H1 (cell line): ENCODE measurements around the gene PPM1L. TPM values are rescaled to one million over a fixed set of nuclear protein-coding genes. Genes with fewer than 3 reads are reported as not detected.

Source experiments
- CTCF ChIA-PET: fragments of 300-600 bp; sonication (Branson Sonifier 250); formaldehyde crosslinking; loops from one replicate; lab custom pipeline; 2021; ENCODE audit not compliant: partially characterized antibody; lab: Charles Lee
- POLR2A ChIA-PET: fragments of 300-600 bp; sonication (Branson Sonifier 250); formaldehyde crosslinking; loops from one replicate; lab custom pipeline; 2021; ENCODE audit warnings: inconsistent platforms; ENCODE audit not compliant: partially characterized antibody; lab: Charles Lee
- DNase-seq, 2 experiments: peaks; one replicate each; pipeline versions ENCODE4 v3.0.0 to v3.0.0-alpha.2; 2010 to 2022; ENCODE audit warnings: low spot score in 2 of 2, low read depth in 1 of 2, mixed read lengths in 1 of 2
- FAIRE-seq: peaks from 2 replicates; lab custom pipeline; 2011; peaks lifted over from hg19 to GRCh38; lab: Jason Lieb, UNC
- H2AFZ ChIP-seq: 2 replicates; pipeline ENCODE4 v1.8.1; 2012; ENCODE audit warnings: low read length, inconsistent platforms
- H2AK5ac ChIP-seq: 2 replicates; pipeline ENCODE4 v1.6.1; 2013; ENCODE audit warnings: low read depth, low read length
- H2BK120ac ChIP-seq: replicated peaks from 2 replicates; pipeline ENCODE3; 2013; ENCODE audit warnings: low read depth, low read length, inconsistent platforms
- H2BK12ac ChIP-seq: 2 replicates; pipeline ENCODE4 v1.6.1; 2013; ENCODE audit warnings: low read depth, low read length
- H2BK15ac ChIP-seq: 2 replicates; pipeline ENCODE4 v1.6.1; 2013; ENCODE audit warnings: low read length
- H2BK20ac ChIP-seq: 2 replicates; pipeline ENCODE4 v1.6.1; 2013; ENCODE audit warnings: low read length
- H2BK5ac ChIP-seq: 2 replicates; pipeline ENCODE4 v1.6.1; 2013; ENCODE audit warnings: low read depth, low read length
- H3K14ac ChIP-seq: 2 replicates; pipeline ENCODE4 v1.6.1; 2013; ENCODE audit warnings: inconsistent platforms; ENCODE audit not compliant: insufficient read length
- H3K18ac ChIP-seq: 2 replicates; pipeline ENCODE4 v1.6.1; 2013; ENCODE audit warnings: low read length; ENCODE audit errors: extremely low read depth
- H3K23ac ChIP-seq: 2 replicates; pipeline ENCODE4 v1.6.1; 2013; ENCODE audit warnings: inconsistent platforms; ENCODE audit not compliant: insufficient read length
- H3K23me2 ChIP-seq: 2 replicates; pipeline ENCODE4 v1.6.1; 2013; ENCODE audit warnings: low read depth, low read length
- H3K27ac ChIP-seq: 2 replicates; pipeline ENCODE4 v1.6.1; 2011; ENCODE audit warnings: low read depth, low read length, inconsistent platforms
- H3K27me3 ChIP-seq, 4 experiments: replicated peaks in 1 of 4; 1 replicate in 1 of 4; 2 replicates in 3 of 4; pipeline versions ENCODE4 v1.6.1 to v1.8.1; 2011 to 2013; ENCODE audit warnings: low read length in 3 of 4, mild to moderate bottlenecking in 3 of 4, inconsistent platforms in 2 of 4, mixed read lengths in 2 of 4, moderate library complexity in 1 of 4; ENCODE audit not compliant: control insufficient read depth in 3 of 4, insufficient read depth in 3 of 4; ENCODE audit errors: extremely low read depth in 1 of 4
- H3K36me3 ChIP-seq, 4 experiments: 2 replicates each; pipeline versions ENCODE4 v1.6.1 to v1.8.1; 2011 to 2013; ENCODE audit warnings: mild to moderate bottlenecking in 4 of 4, low read length in 3 of 4, moderate library complexity in 2 of 4, control low read depth in 1 of 4, inconsistent platforms in 1 of 4; ENCODE audit not compliant: insufficient read depth in 4 of 4, control insufficient read depth in 2 of 4
- H3K4ac ChIP-seq: replicated peaks from 2 replicates; pipeline ENCODE3; 2013; ENCODE audit warnings: low read length, low read depth, mixed read lengths, inconsistent platforms; ENCODE audit not compliant: insufficient read length
- H3K4me1 ChIP-seq, 4 experiments: replicated peaks in 1 of 4; 1 replicate in 1 of 4; 2 replicates in 3 of 4; pipeline versions ENCODE4 v1.6.1 to v1.8.1; 2011 to 2013; ENCODE audit warnings: low read length in 3 of 4, inconsistent platforms in 2 of 4, mixed read lengths in 1 of 4; ENCODE audit not compliant: insufficient read depth in 4 of 4, control insufficient read depth in 3 of 4
- H3K4me2 ChIP-seq, 2 experiments: 2 replicates each; pipeline versions ENCODE4 v1.6.1 to v1.8.1; 2011 to 2013; ENCODE audit warnings: low read depth in 2 of 2, low read length in 2 of 2, control low read depth in 1 of 2, inconsistent platforms in 1 of 2, mild to moderate bottlenecking in 1 of 2; ENCODE audit not compliant: insufficient read depth in 1 of 2
- H3K4me3 ChIP-seq, 4 experiments: fragments of 200-600, 300-600 bp in 1 of 4; sonication (generic), shearing (Covaris generic), sonication (Bioruptor Twin) in 1 of 4; 2 replicates each; pipeline versions ENCODE4 v1.5.1 to v1.8.1; 2011 to 2016; ENCODE audit warnings: low read length in 4 of 4, low read depth in 3 of 4, control low read depth in 2 of 4, inconsistent platforms in 2 of 4, mild to moderate bottlenecking in 2 of 4, mixed read lengths in 1 of 4, moderate library complexity in 1 of 4; ENCODE audit not compliant: insufficient read depth in 2 of 4; ENCODE audit errors: extremely low read depth in 1 of 4
- H3K56ac ChIP-seq: replicated peaks from 2 replicates; pipeline ENCODE3; 2013; ENCODE audit warnings: low read depth, mild to moderate bottlenecking, mixed read lengths, low read length, inconsistent platforms; ENCODE audit not compliant: insufficient read length
- H3K79me1 ChIP-seq: 2 replicates; pipeline ENCODE4 v1.6.1; 2013; ENCODE audit warnings: low read depth, low read length, control low read depth
- H3K79me2 ChIP-seq, 2 experiments: 2 replicates each; pipeline versions ENCODE4 v1.6.1 to v1.8.1; 2012 to 2013; ENCODE audit warnings: low read length in 2 of 2, mild to moderate bottlenecking in 2 of 2, inconsistent platforms in 1 of 2; ENCODE audit not compliant: insufficient read depth in 2 of 2, control insufficient read depth in 1 of 2
- H3K9ac ChIP-seq, 4 experiments: replicated peaks in 1 of 4; 1 replicate in 1 of 4; 2 replicates in 3 of 4; pipeline versions ENCODE4 v1.6.1 to v1.8.1; 2011 to 2013; ENCODE audit warnings: low read depth in 3 of 4, low read length in 3 of 4, control low read depth in 2 of 4, mild to moderate bottlenecking in 2 of 4, moderate library complexity in 2 of 4, inconsistent platforms in 1 of 4; ENCODE audit errors: extremely low read depth in 1 of 4
- H3K9me3 ChIP-seq, 2 experiments: 2 replicates each; pipeline versions ENCODE4 v1.6.1 to v1.8.1; 2012 to 2013; ENCODE audit warnings: mild to moderate bottlenecking in 2 of 2, moderate library complexity in 2 of 2, control low read depth in 1 of 2, inconsistent platforms in 1 of 2, low read depth in 1 of 2, low read length in 1 of 2, mixed read lengths in 1 of 2; ENCODE audit not compliant: insufficient read depth in 2 of 2
- H4K20me1 ChIP-seq, 2 experiments: replicated peaks in 1 of 2; 2 replicates each; pipeline versions ENCODE3 to v1.8.1; 2011 to 2013; ENCODE audit warnings: inconsistent platforms in 2 of 2, low read length in 2 of 2, mild to moderate bottlenecking in 1 of 2; ENCODE audit not compliant: insufficient read depth in 2 of 2, control insufficient read depth in 1 of 2
- H4K5ac ChIP-seq: 2 replicates; pipeline ENCODE4 v1.6.1; 2013; ENCODE audit warnings: low read length, low read depth, mixed read lengths, inconsistent platforms; ENCODE audit not compliant: insufficient read length
- H4K8ac ChIP-seq: 2 replicates; pipeline ENCODE4 v1.8.0; 2013; ENCODE audit warnings: mild to moderate bottlenecking, moderate library complexity, low read length, inconsistent platforms; ENCODE audit not compliant: insufficient read depth; ENCODE audit errors: extremely low read depth
- H4K91ac ChIP-seq: replicated peaks from 2 replicates; pipeline ENCODE3; 2013; ENCODE audit warnings: low read length, mixed read lengths, inconsistent platforms; ENCODE audit not compliant: insufficient read length
- BACH1 ChIP-seq: IDR thresholded peaks from 2 replicates; pipeline ENCODE4 v1.6.1; 2012; ENCODE audit warnings: low read length, improper control_type of control experiment
- BRCA1 ChIP-seq: IDR thresholded peaks from 2 replicates; pipeline ENCODE4 v1.6.1; 2012; ENCODE audit warnings: low read depth, low read length, improper control_type of control experiment
- CEBPB ChIP-seq: IDR thresholded peaks from 2 replicates; pipeline ENCODE4 v1.6.1; 2012; ENCODE audit warnings: low read depth, low read length
- EP300 ChIP-seq, 2 experiments: IDR thresholded peaks; 1 replicate in 1 of 2; 2 replicates in 1 of 2; pipeline ENCODE4 v1.6.1; 2011 to 2012; ENCODE audit warnings: low read depth in 2 of 2, low read length in 2 of 2, mild to moderate bottlenecking in 2 of 2, borderline replicate concordance in 1 of 2, inconsistent platforms in 1 of 2, moderate library complexity in 1 of 2
- JUND ChIP-seq: IDR thresholded peaks from 2 replicates; pipeline ENCODE4 v1.6.1; 2011; ENCODE audit warnings: mild to moderate bottlenecking, improper control_type of control experiment, low read length
- KDM5A ChIP-seq: fragments of 200-600 bp; IDR thresholded peaks from 2 replicates; pipeline ENCODE4 v1.7.1; 2012; ENCODE audit warnings: mild to moderate bottlenecking, low read length, inconsistent platforms, mixed read lengths
- PHF8 ChIP-seq: fragments of 200-600 bp; sonication (generic); conservative IDR thresholded peaks from 2 replicates; pipeline ENCODE4 v1.7.1; 2012; ENCODE audit warnings: low read depth, mild to moderate bottlenecking, inconsistent platforms, low read length, moderate library complexity
- RFX5 ChIP-seq: IDR thresholded peaks from 2 replicates; pipeline ENCODE4 v1.6.1; 2011; ENCODE audit warnings: low read depth, low read length, improper control_type of control experiment, borderline replicate concordance
- SP2 ChIP-seq: IDR thresholded peaks from 2 replicates; pipeline ENCODE4 v1.6.1; 2012; ENCODE audit warnings: mild to moderate bottlenecking, low read length, inconsistent platforms
- SP4 ChIP-seq: IDR thresholded peaks from 2 replicates; pipeline ENCODE4 v1.6.1; 2012; ENCODE audit warnings: low read length, inconsistent platforms
- TCF12 ChIP-seq: IDR thresholded peaks from 2 replicates; pipeline ENCODE4 v1.6.1; 2011; ENCODE audit warnings: low read depth, mild to moderate bottlenecking, low read length
- YY1 ChIP-seq: IDR thresholded peaks from 2 replicates; pipeline ENCODE4 v1.6.1; 2011; ENCODE audit warnings: low read depth, mild to moderate bottlenecking, low read length
- WGBS, 2 experiments: shearing (Covaris generic) in 1 of 2; methylation state at CpG; one replicate each; pipeline versions ENCODE4 v1.1.6 to v1.1.7; 2013 to 2015; ENCODE audit warnings: low lambda C conversion rate in 2 of 2, mixed read lengths in 2 of 2, inconsistent platforms in 1 of 2, low coverage in 1 of 2, missing lambda C conversion rate in 1 of 2; ENCODE audit not compliant: insufficient replicate concordance in 2 of 2, insufficient coverage in 1 of 2, insufficient read length in 1 of 2; ENCODE audit errors: extremely low coverage in 1 of 2, missing lambda C conversion rate in 1 of 2; 5-methylcytosine and 5-hydroxymethylcytosine counted together
- polyA plus RNA-seq, 7 experiments: library from polyadenylated mRNA; depleted of rRNA in 3 of 7; stranded (reverse) in 5 of 7; unstranded in 2 of 7; fragments of >200 nt in 5 of 7; fragments of 200-250 nt in 2 of 7; gene quantifications; 1 replicate in 5 of 7; 2 replicates in 1 of 7; 4 replicates in 1 of 7; pipeline versions ENCODE4 v1.2.1 to v1.2.3, GENCODE V29; 2011 to 2013; ENCODE audit warnings: missing spikeins in 2 of 7, mixed read lengths in 2 of 7
- total RNA-seq: library from RNA; stranded (reverse); fragmentation: NEBNext Ultra II Directional; extraction: Animal tissue kit (Norgen Biotek cat#: 25700); gene quantifications from 2 replicates; pipeline ENCODE4 v1.2.1, GENCODE V29; 2021
- TF ChIP-seq, protein P1 (sequence below), 3 experiments: IDR thresholded peaks; 1 replicate in 2 of 3; 2 replicates in 1 of 3; pipeline versions ENCODE4 v1.5.1 to v1.6.1; 2011; ENCODE audit warnings: low read length in 3 of 3, mild to moderate bottlenecking in 3 of 3, inconsistent platforms in 2 of 3, low read depth in 1 of 3, moderate library complexity in 1 of 3; ENCODE audit not compliant: insufficient read depth in 1 of 3; ENCODE audit errors: control extremely low read depth in 1 of 3

Gene PPM1L
- total and polyA plus RNA-seq, 2 of the 8 experiments (the other 6 are each of a cell fraction or from before 2014, with no cell fraction given): 2.8 to 18.1 TPM

DNA sequence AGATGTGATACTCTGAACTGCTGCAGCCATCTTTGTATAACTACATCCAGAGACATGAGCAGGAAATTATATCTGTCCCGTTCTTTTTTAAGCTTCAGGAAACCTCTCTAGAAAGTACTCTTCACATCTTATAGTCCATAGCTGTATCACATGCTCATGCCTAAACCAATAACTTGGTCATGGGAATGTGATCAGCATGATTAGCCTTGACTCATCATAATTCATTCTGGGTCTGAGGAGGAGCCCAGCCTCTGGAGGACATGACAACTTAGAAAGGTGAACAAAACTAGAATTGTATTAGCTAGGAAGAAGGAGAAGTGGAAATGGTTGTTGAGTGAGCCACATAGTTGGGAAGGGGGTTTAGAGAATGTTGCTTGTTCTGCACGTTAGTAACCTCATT, 12.9 kb downstream of the PPM1L start:
- Histone ChIP-seq H4K5ac (no peak overlapping the region), H2BK120ac (no peak overlapping the region), H2BK20ac (no peak overlapping the region), H3K36me3 (no peaks in the 10 kb centered on the region), H3K79me1 (no peaks in the 10 kb centered on the region; the same call in none of the 2 replicates), H4K91ac (no peak overlapping the region), H3K9ac (no peak overlapping the region), H3K4ac (no peak overlapping the region), H3K79me2 (peaks cover 0 to 9% of the 10 kb centered on the region in 2 experiments; a peak in 1 of 4 replicates), H4K8ac (no peak overlapping the region), H4K20me1 (no peaks in the 10 kb centered on the region), H3K18ac (no peak overlapping the region), H3K56ac (no peak overlapping the region), H3K4me1 (no peaks in the 10 kb centered on the region), H2BK15ac (no peak overlapping the region), H3K23me2 (no peaks in the 10 kb centered on the region), H2AFZ (no peak overlapping the region), H3K9me3 (no peaks in the 10 kb centered on the region), H3K27me3 (no peaks in the 10 kb centered on the region), H2BK5ac (no peak overlapping the region), H2BK12ac (no peak overlapping the region), H2AK5ac (no peak overlapping the region), H3K27ac (no peak overlapping the region), H3K23ac (no peak overlapping the region), H3K14ac (no peak overlapping the region), H3K4me2 (no peak overlapping the region), H3K4me3 (no peak overlapping the region)
- DNase-seq (no peak), FAIRE-seq (no peak)
- ChIA-PET POLR2A (no interaction called here), CTCF (interaction anchor here (1.0 to 1.3 kb wide), 3 partner anchors 11 to 60 kb away, joined by 4 to 5 read pairs (median 4); no protein-coding TSS in a partner anchor)
- WGBS, 2 experiments: 87% methylated on average over 2 of the region's 2 CpGs; no CpG with 5 or more reads in 1 of the 2 experiments
- TF ChIP-seq RFX5 (no peak), PHF8 (no peak), JUND (no peak), BRCA1 (no peak), SP2 (no peak), KDM5A (no peak), TCF12 (no peak), SP4 (no peak), YY1 (no peak), CEBPB (no peak), EP300 (IDR thresholded peaks at IDR 0.05; ENCODE audit: borderline replicate concordance in 1 of 2, low read depth in 2 of 2, low read length in 2 of 2) (no peak), BACH1 (no peak)
- TF ChIP-seq, protein P1, sequence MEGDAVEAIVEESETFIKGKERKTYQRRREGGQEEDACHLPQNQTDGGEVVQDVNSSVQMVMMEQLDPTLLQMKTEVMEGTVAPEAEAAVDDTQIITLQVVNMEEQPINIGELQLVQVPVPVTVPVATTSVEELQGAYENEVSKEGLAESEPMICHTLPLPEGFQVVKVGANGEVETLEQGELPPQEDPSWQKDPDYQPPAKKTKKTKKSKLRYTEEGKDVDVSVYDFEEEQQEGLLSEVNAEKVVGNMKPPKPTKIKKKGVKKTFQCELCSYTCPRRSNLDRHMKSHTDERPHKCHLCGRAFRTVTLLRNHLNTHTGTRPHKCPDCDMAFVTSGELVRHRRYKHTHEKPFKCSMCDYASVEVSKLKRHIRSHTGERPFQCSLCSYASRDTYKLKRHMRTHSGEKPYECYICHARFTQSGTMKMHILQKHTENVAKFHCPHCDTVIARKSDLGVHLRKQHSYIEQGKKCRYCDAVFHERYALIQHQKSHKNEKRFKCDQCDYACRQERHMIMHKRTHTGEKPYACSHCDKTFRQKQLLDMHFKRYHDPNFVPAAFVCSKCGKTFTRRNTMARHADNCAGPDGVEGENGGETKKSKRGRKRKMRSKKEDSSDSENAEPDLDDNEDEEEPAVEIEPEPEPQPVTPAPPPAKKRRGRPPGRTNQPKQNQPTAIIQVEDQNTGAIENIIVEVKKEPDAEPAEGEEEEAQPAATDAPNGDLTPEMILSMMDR (IDR thresholded peaks at IDR 0.05; ENCODE audit: control extremely low read depth in 1 of 3, insufficient read depth in 1 of 3, low read depth in 1 of 3, low read length in 3 of 3): no peak
